Kidney tubule cell (primary cell): ENCODE measurements around the gene UMAD1.

Source experiments
- DNase-seq: peaks from one replicate; pipeline ENCODE4 v3.0.0-alpha.2; 2018; ENCODE audit warnings: low spot score

The UMAD1 gene

DNA sequence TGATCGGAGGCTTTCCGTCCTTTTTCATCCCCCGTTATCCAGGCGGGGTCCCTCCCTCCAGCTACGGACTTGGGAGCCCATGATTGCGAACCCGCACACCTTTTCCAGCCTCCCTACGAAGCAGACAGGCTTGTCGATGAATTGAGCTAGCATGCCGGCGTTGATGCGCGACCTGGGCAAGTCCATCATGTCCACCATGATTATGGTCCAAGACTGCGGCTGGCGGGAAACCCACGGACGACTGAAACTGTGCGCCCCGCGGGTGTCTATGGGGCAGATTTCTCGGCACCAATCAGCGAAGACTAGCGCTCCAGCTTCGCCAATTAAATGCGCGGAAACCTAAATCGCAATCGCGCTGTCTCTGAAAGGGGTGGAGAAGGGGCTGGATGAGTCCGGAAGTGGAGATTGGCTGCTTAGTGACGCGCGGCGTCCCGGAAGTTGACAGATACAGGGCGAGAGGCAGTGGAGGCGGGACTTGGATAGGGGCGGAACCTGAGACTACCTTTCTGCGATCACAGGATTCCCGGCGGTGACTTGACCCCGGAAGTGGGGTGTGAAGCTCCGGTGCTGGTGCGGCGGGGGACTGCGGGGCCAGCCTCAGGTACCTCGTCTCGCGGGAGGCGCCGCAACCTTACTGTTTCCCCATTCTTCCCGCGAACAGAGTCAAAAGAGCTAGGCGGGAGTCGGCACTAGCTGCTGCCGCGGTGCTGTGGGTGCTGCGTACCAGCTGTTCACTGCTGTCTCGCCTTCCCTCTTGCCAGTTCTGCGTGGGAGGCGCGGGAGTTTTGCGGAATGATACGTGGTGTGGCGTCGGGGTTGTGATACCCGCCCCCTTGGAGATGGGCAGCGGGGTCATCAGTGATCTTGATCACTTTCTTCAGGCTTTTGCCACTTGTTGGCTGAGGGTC is at the start of gene UMAD1:
UMAD1 (plus strand) TSS at position 532 of the 908 bp plus-strand sequence. CDS start 32,620 bp downstream, outside the sequence.
- peak; percentile 100 for DNase-seq

DNA sequence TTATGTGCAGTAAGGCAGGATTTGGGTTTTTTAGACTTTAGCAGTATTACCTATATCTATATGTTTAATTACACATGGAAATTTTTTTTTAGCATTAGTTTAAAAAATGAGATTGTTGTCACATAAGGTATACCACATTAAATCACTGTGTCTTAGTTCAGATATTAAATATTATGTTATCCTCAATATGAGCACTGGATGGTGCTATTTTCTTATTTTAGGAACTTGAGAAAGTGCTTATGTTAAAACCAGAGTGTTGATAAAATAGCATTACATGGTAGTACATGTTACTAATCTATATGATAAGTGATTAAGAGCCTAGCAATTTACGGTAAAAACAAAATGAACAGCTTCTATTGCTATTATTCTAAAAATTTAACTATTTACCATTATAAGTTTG is 45.1 kb upstream of the UMAD1 start:
- peak; percentile 9 for DNase-seq

GRCh38 chr7:7596176-7596575 is 44.4 kb upstream of the UMAD1 start:
- DNase-seq: no peak

DNA sequence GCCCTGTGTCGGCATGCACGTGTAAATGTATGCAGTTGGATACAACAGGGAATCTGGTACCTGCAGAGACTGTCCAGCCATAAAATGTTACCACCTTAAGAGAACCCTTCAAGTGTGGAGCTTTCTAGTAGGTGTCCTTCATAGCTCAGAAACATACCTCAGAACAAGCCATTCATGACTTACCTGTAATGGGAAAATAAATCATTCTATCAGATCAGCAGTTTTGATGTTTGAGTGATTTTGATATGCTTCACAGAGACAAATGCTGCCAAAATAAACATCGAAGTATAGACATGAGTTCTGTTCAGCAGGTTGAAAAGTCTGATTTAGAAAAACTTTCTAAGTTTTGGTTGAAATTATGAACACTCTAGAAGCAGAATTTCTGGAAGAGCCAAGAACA is 33.5 kb upstream of the UMAD1 start:
- peak; percentile 34 for DNase-seq

DNA sequence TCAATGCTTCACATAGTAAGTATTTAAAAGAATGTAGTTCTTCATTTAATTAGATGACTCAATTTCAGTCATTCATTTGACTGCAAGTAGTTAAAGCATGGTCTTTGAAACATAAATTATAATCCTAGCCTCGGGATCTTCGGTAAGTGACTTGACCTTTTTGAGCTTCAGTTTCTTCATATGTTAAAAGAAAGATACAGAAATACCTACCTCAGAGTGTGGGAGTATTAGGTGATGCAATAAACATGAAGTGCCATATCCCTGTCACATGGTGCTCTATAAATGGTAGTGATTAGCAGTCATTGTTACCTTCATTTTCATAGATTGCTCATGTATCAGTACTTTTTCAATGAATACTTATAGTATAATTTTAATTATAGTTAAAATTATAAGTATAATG is 31.2 kb upstream of the UMAD1 start:
- DNase-seq: no peak

- DNase-seq: no peak
Measured at GRCh38 chr7:7612519-7612918, 28.0 kb upstream of the UMAD1 start.

GRCh38 chr7:7613210-7613609 is 27.3 kb upstream of the UMAD1 start:
- DNase-seq: no peak

- DNase-seq: no peak
Measured at GRCh38 chr7:7614018-7614741, 26.4 kb upstream of the UMAD1 start.

GRCh38 chr7:7617550-7617949 is 23.0 kb upstream of the UMAD1 start:
- DNase-seq: no peak

DNA sequence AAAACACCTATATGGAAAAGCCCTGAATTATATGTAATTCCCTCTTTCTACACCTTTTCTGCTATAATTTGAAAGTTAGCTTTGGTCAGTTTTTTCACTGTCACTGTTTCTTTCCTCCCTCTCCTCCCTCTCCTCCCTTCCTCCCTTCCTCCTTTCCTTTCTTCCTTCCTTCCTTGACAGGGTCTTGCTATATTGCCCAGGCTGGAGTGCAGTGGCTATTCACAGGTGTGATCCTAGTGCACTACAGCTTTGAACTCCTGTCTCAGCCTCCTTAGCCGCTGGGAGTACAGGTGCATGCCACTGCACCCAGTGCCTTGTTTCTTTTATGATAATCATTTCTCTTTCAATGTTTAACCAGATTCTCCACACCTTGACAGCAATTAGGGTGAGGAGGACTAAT is 22.1 kb upstream of the UMAD1 start:
- no peak for DNase-seq

DNA sequence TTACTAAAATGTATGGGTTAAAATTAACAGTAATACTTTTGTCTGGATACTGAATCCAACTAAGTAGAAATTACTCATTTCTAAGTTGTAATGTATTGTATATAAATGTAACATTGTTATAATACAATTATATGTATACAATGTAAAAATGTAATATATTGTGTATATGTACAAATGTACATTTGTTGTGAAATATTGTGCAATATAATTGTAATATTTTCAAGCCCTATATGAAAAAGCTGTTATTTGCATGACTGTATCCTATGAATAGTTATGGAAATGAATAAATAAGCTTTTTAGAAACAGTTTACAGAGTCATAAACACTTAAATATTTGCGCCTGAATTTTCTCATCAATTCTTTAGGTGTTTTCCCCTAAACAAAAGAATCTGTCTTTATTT is 20.3 kb upstream of the UMAD1 start:
- DNase-seq: no peak

DNA sequence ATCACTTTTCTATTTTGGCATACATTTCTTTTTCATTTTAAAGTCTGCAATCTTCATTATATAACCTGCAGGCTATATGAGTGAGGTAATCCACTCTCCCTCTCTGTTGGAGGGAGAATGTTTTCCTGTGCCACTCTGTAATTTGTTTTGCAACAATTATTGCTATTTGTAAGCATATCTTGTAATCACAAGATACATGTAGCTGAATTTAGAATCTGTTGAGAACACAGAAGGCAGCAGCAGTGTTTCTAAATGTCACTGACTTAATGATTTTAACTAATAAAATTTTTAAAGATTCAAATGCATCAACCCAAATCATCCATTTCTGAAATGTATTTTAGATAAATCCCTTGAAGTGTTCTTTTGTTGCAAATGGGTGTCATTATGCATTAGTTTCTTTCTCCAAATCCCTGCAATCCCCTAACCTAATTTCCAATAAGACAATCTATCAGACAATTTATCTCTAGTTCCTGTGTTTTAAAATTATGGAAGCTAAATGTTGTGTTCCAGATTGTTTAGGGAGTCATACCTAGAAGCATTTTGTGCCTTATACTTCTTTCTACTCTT is 19.8 kb upstream of the UMAD1 start:
- no peak for DNase-seq

DNA sequence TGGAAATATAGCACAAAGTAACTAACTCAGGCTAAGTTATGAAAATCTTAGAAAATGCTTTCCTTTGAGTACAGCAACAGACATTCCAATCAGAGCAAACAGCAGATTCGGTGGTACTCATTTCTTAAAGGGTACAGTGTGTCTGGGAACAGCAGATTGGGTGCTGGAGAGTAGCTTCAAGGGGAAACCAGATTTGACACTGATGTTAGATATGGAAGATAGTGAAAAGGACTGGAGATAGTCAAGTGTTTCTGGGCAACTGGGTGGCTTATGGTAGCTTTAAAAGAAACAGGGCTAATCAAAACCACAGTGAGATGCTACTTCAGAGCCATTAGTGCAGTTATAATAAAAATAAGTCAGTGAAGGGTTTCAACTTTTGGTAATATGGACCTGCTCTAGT is 12.1 kb upstream of the UMAD1 start:
- no peak for DNase-seq

- no peak for DNase-seq
Measured at GRCh38 chr7:7630626-7631329, 9.8 kb upstream of the UMAD1 start.

- DNase-seq: no peak
Measured at GRCh38 chr7:7639421-7639820, 1.1 kb upstream of the UMAD1 start.

GRCh38 chr7:7639847-7640220 is 718 bp upstream of the UMAD1 start:
- DNase-seq: peak; percentile 45

- DNase-seq: peak; percentile 25
Measured at GRCh38 chr7:7641129-7641663, 644 bp downstream of the UMAD1 start.

DNA sequence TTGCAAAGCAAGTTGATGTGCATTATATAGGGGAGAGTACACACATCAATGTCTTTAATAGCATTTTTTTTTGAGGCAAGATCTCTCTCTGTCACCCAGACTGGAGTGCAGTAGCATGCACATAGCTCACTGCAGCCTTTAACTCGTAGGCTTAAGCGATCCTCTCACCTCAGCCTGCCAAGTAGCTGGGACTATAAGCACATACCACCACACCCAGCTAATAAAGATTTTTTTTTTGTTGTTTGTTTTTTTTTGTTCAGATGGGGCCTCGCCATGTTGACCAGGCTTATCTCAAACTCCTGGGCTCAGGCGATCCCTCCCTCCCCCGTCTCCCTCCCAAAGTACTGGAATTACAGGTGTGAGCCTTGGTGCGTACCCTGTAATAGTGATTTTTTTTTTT is 1.5 kb downstream of the UMAD1 start:
- DNase-seq: no peak

DNA sequence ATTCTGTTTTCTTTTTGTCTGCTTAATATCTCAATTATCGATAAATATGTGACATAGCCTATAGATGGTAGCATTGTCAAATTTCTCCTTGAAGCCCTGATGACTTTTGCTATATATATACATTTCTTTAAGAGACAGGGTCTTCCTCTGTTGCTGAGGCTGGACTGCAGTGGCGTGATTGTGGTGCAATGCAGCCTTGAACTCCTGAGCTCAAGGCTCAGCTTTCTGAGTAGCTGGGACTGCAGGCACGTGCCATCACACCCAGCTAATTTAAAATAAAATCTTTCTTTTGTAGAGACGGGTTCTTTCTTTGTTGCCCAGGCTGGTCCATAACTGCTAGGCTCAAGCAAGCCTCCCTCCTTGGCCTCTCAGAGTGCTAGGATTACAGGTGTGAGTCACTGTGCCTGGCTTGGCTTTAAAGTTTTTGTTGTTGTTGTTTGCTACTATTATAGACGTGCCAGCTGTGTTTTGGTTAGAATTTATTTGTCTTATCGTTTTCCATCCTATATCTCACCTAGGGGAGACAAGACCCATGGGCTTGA is 7.0 kb downstream of the UMAD1 start:
- DNase-seq: no peak

DNA sequence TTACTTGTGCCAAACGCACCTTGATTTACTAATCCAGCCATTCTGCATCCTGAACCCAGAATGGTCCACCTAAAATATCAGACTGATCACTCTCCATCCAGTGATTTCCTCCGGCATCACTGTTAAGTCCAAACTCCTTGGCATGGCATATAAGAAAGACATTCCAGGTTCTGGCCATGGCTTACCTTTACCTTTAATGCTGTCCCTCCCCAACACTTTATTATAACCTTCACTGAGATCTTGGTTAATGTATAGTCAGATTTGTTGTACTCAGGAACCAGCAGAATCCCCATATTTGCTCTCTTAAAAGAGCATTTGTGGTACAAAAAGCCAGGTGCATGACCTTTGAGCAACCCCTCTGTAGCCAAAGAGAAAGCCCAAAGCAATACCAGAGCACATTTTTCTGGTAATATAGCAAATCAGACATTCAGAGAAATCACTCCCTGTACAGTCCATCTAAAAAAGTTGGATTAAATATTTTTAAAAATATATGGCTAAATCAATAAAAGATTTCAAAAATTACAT is 10.2 kb downstream of the UMAD1 start:
- DNase-seq: no peak

GRCh38 chr7:7651479-7651878 is 10.9 kb downstream of the UMAD1 start:
- DNase-seq: no peak
